CD4-positive, alpha-beta T cell treated with Interleukin-10 for 1 hour (primary cell): ENCODE results near the gene SAMD4B.
A peak's percentile ranks its signal among the peaks of the same experiment; 100 is the strongest.
"Not testable (repeated sequence)": the region's sequence is repeated elsewhere in the genome, so short reads cannot be mapped to it uniquely, and the experiment has no call there.

Experiments used
- DNase-seq: peaks from one replicate; pipeline ENCODE4 v3.0.0-alpha.2; 2020

Gene SAMD4B

DNA sequence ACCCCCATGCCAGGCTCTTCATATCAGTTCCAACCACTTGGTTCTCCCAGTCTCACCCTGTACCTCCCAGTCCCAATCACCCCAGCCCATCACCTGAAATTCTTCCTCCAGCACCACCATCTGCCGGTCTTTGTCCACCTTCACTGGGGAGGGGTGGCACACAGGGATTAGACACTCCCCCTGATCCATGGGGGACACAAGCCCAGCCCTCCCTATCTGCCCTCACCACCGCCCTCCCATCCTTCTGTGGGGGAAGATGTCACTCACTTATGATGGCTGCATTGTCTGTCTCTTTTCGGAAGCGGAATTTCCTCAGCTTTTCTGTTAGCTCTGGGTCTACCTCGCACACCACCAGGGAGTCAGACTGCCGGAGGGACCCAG is 7.1 kb upstream of the SAMD4B start:
- peak; percentile 44 for DNase-seq

DNA sequence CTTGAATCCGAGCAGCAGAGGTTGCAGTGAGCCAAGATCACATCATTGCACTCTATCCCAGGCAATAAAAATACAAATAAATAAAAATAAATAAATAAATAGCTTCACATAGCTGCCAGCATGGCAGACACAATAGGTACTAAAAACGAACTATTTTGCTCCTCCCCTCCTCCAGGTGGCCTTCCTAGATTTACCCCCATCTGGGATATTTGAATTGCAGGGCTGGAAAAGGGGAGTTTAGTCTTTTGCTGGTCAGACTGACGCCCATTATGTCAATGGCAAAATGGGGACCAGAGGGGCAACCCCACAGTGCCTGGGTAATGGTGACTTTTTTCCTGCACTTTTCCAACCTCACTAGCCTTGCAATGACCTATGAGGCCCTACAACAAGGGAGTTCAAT is 5.7 kb upstream of the SAMD4B start:
- DNase-seq = no peak

DNA sequence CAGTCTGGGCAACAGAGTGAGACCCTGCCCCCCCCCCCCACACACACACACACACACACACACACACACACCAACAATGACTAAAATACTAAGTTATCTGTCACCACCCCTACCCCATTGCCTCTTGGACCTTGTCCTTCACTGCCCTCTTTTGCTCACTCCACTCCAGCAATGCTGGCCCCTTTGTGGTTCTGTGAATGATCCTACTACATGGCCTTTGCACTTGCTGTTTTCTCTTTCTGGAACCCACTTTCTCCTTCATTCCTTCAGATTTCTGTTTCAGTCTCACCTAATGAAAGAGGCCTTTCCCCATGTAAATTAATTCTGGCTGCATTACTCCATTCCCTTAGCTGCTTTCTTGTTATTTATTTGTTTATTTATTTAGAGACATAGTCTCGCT is 2.5 kb upstream of the SAMD4B start:
- no peak for DNase-seq

GRCh38 chr19:39340156-39340555 is 2.1 kb upstream of the SAMD4B start:
- DNase-seq = not testable (repeated sequence)

- DNase-seq = no peak
These were observed 997 bp upstream of the SAMD4B start for GRCh38 chr19:39341129-39341718.

- DNase-seq = no peak
These were observed 555 bp downstream of the SAMD4B start for GRCh38 chr19:39342647-39343305.

GRCh38 chr19:39345956-39346355 is 3.7 kb downstream of the SAMD4B start:
- DNase-seq = no peak

GRCh38 chr19:39347332-39348164 is 5.3 kb downstream of the SAMD4B start:
- DNase-seq = no peak

DNA sequence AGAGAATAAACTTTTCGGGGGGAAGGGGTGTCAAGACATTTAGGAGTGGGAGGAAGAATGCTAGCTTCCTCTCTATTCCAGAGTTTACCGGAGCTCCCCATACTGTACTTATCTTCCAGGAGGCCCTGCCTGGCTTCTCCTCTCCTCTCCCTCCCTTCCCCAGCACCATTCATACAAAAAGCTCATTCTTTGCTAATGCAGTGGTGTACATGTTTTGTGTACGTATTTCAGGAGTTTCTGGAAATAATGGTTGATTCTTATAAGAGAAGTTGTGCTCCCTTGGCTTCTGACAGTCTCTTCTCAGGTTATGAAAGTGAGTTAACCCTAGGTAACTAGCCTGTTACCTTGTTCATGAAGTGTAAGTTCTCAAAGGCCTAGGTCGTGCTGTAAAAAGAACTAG is 7.1 kb downstream of the SAMD4B start:
- no peak for DNase-seq

DNA sequence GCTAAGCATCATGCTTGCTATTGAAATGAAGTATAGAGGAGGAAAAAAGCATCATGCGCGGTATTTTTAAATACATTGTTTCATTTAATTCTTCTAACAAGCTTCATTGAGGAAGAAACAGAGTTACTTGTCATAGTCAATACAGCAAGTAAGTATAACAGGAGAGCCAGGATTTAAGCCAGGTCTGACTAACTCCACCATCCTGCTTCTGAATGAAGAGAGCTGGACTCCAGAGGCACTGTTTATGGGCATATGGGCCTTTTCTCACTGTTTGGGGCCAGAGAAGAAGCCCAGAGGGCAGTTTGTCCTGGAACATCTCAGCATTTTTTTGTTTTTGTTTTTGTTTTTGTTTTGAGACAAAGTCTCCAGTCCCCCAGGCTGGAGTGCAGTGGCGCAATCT is 7.9 kb downstream of the SAMD4B start:
- no peak for DNase-seq

DNA sequence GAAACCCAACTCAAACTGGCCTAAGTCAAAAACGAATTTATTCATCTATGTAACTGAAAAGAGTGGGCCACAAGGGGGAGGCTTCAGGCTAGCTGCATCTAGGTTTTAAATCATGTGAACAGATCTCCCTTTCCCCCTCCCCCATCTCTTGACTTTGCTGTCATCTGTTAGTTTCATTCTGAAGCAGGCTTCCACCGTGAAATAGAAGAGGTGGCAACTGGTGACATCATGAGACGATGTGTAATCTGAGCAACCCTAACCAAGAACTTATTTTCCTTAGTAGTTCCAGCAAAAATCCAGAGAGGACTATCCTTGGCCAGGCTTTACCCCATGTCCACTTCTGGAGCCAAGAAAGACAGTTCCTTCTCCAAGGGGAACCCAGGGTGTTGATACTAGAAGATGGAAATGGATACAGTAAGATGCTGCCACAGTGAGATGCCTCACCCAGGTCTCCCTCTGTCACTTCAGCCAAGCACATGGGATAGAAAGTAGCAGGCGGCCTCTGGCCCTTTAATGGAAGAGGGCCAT is 9.4 kb downstream of the SAMD4B start:
- DNase-seq = peak; percentile 48

DNA sequence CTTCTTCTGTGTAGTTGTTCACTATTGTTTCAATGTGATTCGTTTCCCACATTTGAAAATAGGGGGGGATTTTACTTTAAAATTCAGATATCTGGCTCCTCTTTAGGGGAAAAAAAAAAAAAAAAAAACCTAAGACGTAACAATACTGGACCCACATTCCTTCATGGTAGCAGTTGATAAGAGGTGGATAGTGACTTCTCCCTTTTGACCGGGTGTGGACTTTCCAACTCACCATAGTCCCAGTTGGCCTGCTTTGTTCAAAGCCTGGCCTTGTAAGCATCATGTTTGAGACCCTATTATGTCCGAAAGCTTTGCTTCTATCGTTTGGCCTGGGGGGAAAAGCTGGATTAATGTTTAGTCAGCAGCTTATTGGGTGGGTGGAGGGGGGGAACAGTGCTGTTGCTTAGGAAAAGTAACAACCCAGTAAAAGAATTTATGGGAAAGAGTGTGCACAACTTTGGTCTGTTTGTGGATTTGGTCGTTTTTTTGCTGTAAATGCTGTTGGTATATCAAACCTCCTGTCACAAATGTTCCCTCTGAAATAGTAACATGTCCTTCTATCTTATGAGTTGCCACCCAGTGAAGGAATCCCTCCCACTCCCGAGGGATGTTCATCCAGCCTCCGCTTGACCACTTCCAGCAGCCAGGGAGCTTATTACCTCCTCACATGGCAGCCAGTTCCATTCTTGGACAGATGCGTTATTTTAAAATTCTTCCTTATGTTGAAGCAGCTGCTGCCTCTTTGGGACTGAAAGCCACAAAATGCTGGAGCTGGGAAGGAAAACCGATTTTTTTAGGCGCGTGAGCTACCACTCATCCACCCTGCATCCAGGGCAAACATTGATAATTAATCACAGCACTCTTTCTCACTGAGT is 10.4 kb downstream of the SAMD4B start:
- no peak for DNase-seq

GRCh38 chr19:39355253-39355652 is 13.0 kb downstream of the SAMD4B start:
- DNase-seq = no peak

- DNase-seq = no peak
These were observed 13.9 kb downstream of the SAMD4B start for GRCh38 chr19:39356073-39356472.

DNA sequence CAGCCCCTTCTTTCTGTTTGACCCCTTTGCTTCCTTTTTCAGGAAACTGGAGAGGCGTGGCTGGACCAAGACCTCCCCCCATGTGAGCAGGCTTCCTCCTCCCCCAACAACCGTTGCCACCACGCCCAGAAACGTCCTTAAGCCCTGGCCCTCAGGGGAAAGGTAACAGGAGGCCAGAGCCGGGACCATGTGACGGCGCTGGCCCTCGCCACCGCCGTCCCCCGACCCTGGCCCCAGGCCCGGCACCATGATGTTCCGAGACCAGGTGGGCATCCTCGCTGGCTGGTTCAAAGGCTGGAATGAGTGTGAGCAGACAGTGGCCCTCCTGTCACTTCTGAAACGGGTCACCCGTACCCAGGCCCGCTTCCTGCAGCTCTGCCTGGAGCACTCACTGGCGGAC is 14.4 kb downstream of the SAMD4B start:
- no peak for DNase-seq

- DNase-seq = no peak
These were observed 16.8 kb downstream of the SAMD4B start for GRCh38 chr19:39359026-39359425.

DNA sequence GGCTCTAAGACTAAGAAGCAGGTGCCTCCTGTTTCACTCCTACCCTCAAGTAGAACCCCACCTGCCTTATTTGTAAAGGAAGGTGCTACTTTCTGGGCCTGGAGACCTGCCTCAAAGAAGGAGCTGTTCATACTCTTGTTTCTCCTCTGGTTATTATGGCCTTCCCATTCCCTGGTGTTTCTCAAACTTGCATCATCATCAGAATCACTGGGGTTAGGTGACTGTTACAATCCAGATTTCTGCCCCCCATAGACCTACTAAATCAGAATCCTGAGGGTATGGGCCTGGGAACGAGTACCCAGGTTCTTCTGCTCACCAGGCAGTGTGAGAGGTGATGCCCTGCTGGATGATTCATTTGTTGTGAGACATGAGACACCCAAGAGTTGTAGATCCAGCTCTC is 18.4 kb downstream of the SAMD4B start:
- no peak for DNase-seq

DNA sequence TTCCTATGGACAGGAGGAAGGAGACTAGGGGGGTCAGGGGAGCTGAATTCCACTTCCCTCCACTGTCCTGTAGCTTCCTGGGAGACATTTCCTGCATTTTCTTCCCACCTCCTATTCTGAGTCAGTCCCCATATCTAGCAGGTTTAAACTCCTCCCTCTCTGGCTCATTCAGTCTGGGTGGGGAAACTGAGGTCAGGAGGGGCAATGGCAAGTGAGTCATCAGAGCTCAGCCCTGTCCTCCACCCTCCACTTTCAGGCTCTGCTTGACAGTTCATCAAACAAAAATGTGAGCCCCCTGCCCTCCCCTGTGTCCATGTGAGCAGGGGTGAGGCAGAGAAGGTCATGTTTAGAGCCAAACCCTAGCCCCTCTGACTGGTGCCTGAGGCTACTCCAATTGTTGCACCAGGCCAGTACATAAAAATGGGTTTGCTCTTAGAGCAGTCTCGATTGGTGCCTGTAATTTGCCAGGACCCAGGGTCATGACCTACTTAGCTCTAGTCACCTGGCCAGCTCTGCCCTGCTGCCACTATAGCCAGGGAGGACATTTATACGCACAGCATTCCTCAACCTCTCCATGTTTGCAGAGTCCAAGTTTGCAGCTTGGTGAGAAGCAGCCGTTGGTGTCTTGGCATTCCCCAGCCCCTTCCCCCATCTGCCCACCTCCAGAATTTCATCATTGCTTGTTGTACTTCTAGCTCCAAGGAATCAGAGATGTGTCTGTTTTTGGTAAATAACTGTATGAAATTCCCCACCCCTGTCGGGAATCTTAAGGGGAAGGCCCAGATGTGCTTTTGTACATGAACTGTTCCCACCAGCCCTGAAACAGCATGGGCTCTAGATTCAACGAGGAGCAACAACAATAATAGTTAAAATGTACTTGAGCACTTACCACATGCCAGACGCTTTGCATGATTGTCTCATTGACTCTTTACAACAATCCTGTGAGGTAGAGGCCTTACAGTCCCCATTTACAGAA is 20.7 kb downstream of the SAMD4B start:
- no peak for DNase-seq

- no peak for DNase-seq
These were observed 21.8 kb downstream of the SAMD4B start for GRCh38 chr19:39363901-39364457.

DNA sequence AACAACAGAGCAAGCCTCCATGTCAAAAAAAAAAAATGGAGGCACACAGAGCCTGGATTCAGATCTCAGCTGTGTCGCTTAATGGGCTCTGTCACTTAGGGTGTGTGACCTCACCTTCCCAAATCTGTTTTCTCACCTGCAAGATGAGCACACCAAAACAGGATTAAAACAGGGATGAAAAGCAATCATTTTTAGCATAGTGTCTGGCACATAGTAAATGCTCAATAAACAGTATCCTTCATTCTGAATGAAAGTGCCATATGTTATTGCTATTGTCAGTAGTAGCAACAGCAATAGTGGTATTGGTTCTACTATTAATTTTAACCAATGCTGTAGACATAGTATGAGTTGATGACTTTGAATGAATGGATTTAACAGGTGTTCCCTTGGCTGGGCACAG is 23.3 kb downstream of the SAMD4B start:
- DNase-seq = no peak

DNA sequence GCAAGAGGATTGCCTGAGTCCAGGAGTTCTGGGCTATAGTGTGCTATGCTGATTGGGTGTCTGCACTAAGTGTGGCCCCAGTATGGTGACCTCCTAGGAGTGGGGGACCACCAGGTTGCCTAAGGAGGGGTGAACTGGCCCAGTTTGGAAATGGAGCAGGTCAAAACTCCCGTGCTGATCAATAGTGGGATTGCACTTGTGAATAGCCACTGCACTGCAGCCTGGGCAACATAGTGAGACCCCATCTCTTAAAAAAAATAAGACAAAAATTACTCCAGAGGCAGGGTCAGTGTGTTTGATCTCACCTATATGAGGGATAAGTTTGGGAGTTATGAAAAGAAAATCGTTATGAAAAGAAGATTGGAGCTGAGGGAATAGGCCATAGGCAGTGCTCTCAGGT is 27.0 kb downstream of the SAMD4B start:
- DNase-seq = no peak
